HepG2 (cell line): ENCODE measurements around the gene HOXD12. TPM values are rescaled to one million over a fixed set of nuclear protein-coding genes. Genes with fewer than 3 reads are reported as not detected.
A peak's percentile ranks its signal among the peaks of the same experiment; 100 is the strongest.

Experiments
- FOXA1 ChIP-seq, 2 experiments: fragments of 450-650 bp in 1 of 2; sonication (generic) in 1 of 2; formaldehyde crosslinking in 1 of 2; IDR thresholded peaks; 2 replicates each; pipeline versions ENCODE4 v1.4.0 to v1.6.1; 2016 to 2020; ENCODE audit warnings: missing genetic modification reagents in 1 of 2
- FOXM1 ChIP-seq: sonication (generic); formaldehyde crosslinking; IDR thresholded peaks from 2 replicates; pipeline ENCODE4 v1.5.0; 2020; ENCODE audit warnings: missing genetic modification reagents
- HDAC2 ChIP-seq: sonication (generic); formaldehyde crosslinking; IDR thresholded peaks from 2 replicates; pipeline ENCODE4 v1.4.0; 2020; ENCODE audit warnings: missing genetic modification reagents
- MTF2 ChIP-seq: sonication (generic); formaldehyde crosslinking; IDR thresholded peaks from 2 replicates; pipeline ENCODE4 v1.5.0; 2020; ENCODE audit warnings: missing genetic modification reagents, borderline replicate concordance
- NFATC3 ChIP-seq: sonication (generic); formaldehyde crosslinking; IDR thresholded peaks from 2 replicates; pipeline ENCODE4 v1.5.1; 2020; ENCODE audit warnings: mild to moderate bottlenecking, missing genetic modification reagents
- NKX3-1 ChIP-seq: sonication (generic); formaldehyde crosslinking; IDR thresholded peaks from 2 replicates; pipeline ENCODE4 v1.5.0; 2020; ENCODE audit warnings: missing genetic modification reagents
- PATZ1 ChIP-seq: sonication (generic); formaldehyde crosslinking; IDR thresholded peaks from 2 replicates; pipeline ENCODE4 v1.4.0; 2020; ENCODE audit warnings: missing genetic modification reagents
- RAD51 ChIP-seq: fragments of 450-650 bp; IDR thresholded peaks from 2 replicates; pipeline ENCODE4 v1.6.1; 2016; ENCODE audit warnings: borderline replicate concordance
- SAP130 ChIP-seq: IDR thresholded peaks from 2 replicates; pipeline ENCODE4 v1.6.1; 2016; ENCODE audit warnings: low read depth
- TBL1XR1 ChIP-seq: fragments of 150-350 bp; IDR thresholded peaks from 2 replicates; pipeline ENCODE4 v1.6.1; 2014; ENCODE audit warnings: borderline replicate concordance, low read length; ENCODE audit not compliant: partially characterized antibody
- WIZ ChIP-seq: sonication (generic); formaldehyde crosslinking; IDR thresholded peaks from 2 replicates; pipeline ENCODE4 v1.5.1; 2020; ENCODE audit warnings: mild to moderate bottlenecking, missing genetic modification reagents
- ZBTB1 ChIP-seq: sonication (generic); formaldehyde crosslinking; IDR thresholded peaks from 2 replicates; pipeline ENCODE4 v1.4.0; 2020; ENCODE audit warnings: missing genetic modification reagents, borderline replicate concordance
- ZGPAT ChIP-seq: IDR thresholded peaks from 2 replicates; pipeline ENCODE4 v1.6.1; 2016; ENCODE audit warnings: mild to moderate bottlenecking
- ZKSCAN5 ChIP-seq: sonication (generic); formaldehyde crosslinking; IDR thresholded peaks from 2 replicates; pipeline ENCODE4 v1.5.1; 2020; ENCODE audit warnings: mild to moderate bottlenecking, missing genetic modification reagents
- ZMYM4 ChIP-seq: sonication (generic); formaldehyde crosslinking; IDR thresholded peaks from 2 replicates; pipeline ENCODE4 v1.8.1; 2023; ENCODE audit warnings: mild to moderate bottlenecking, missing genetic modification reagents
- ZNF17 ChIP-seq: sonication (generic); formaldehyde crosslinking; IDR thresholded peaks from 2 replicates; pipeline ENCODE4 v1.5.0; 2020; ENCODE audit warnings: mild to moderate bottlenecking, missing genetic modification reagents
- ZNF260 ChIP-seq: sonication (generic); formaldehyde crosslinking; IDR thresholded peaks from 2 replicates; pipeline ENCODE4 v1.4.0; 2020; ENCODE audit warnings: missing genetic modification reagents, low read depth, mild to moderate bottlenecking, borderline replicate concordance
- ZNF317 ChIP-seq: sonication (generic); formaldehyde crosslinking; IDR thresholded peaks from 2 replicates; pipeline ENCODE4 v1.5.0; 2020; ENCODE audit warnings: mild to moderate bottlenecking, missing genetic modification reagents
- ZNF333 ChIP-seq: sonication (generic); formaldehyde crosslinking; IDR thresholded peaks from 2 replicates; pipeline ENCODE4 v1.4.0; 2020; ENCODE audit warnings: mild to moderate bottlenecking, missing genetic modification reagents, borderline replicate concordance
- ZNF598 ChIP-seq: sonication (generic); formaldehyde crosslinking; IDR thresholded peaks from 2 replicates; pipeline ENCODE4 v1.5.1; 2020; ENCODE audit warnings: mild to moderate bottlenecking, missing genetic modification reagents, borderline replicate concordance
- ZNF629 ChIP-seq: sonication (generic); formaldehyde crosslinking; conservative IDR thresholded peaks from 2 replicates; pipeline ENCODE4 v1.5.0; 2020; ENCODE audit warnings: missing genetic modification reagents
- ZNF703 ChIP-seq: sonication (generic); formaldehyde crosslinking; IDR thresholded peaks from 2 replicates; pipeline ENCODE4 v1.5.1; 2020; ENCODE audit warnings: missing genetic modification reagents, mild to moderate bottlenecking, moderate library complexity, borderline replicate concordance
- ZNF749 ChIP-seq: sonication (generic); formaldehyde crosslinking; IDR thresholded peaks from 2 replicates; pipeline ENCODE4 v1.8.0; 2022; ENCODE audit warnings: mild to moderate bottlenecking, missing genetic modification reagents, moderate library complexity, borderline replicate concordance
- ZNF891 ChIP-seq: sonication (generic); formaldehyde crosslinking; IDR thresholded peaks from 2 replicates; pipeline ENCODE4 v1.5.0; 2020; ENCODE audit warnings: mild to moderate bottlenecking, missing genetic modification reagents
- polyA plus RNA-seq, 8 experiments: library from polyadenylated mRNA; depleted of rRNA in 3 of 8; stranded (reverse) in 7 of 8; unstranded in 1 of 8; fragments of >200 nt; fragmentation: Illumina TruSeq in 4 of 8; extraction: Trizol in 4 of 8; gene quantifications; 2 replicates each; pipeline versions ENCODE4 v1.2.1 to v1.2.3, GENCODE V29; 2011 to 2016; ENCODE audit warnings: low read depth in 4 of 8, missing spikeins in 1 of 8, mixed read lengths in 1 of 8; ENCODE audit not compliant: insufficient read depth in 1 of 8
- total RNA-seq, 5 experiments: library from RNA; depleted of rRNA; stranded (reverse); fragments of >200 nt; fragmentation: Illumina TruSeq; extraction: Trizol; gene quantifications; 2 replicates each; pipeline ENCODE4 v1.2.3, GENCODE V29; 2016; ENCODE audit warnings: low read depth in 1 of 5
- TF ChIP-seq, protein P1 (sequence below): IDR thresholded peaks from 2 replicates; pipeline ENCODE4 v1.6.1; 2016; ENCODE audit warnings: missing compliant biosample characterization, missing genetic modification reagents, borderline replicate concordance
- TF ChIP-seq, protein P2 (sequence below): sonication (generic); formaldehyde crosslinking; IDR thresholded peaks from 2 replicates; pipeline ENCODE4 v1.4.0; 2020; ENCODE audit warnings: mild to moderate bottlenecking, missing genetic modification reagents

The HOXD12 gene
- total and polyA plus RNA-seq, 2 of the 13 experiments (the other 11 are each of a cell fraction or from before 2014, with no cell fraction given), result not detected

- TF ChIP-seq, protein P1, sequence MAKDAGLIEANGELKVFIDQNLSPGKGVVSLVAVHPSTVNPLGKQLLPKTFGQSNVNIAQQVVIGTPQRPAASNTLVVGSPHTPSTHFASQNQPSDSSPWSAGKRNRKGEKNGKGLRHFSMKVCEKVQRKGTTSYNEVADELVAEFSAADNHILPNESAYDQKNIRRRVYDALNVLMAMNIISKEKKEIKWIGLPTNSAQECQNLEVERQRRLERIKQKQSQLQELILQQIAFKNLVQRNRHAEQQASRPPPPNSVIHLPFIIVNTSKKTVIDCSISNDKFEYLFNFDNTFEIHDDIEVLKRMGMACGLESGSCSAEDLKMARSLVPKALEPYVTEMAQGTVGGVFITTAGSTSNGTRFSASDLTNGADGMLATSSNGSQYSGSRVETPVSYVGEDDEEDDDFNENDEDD (CRISPR knock-in tag), result peak; percentile 35; the same call in 1 of the 2 replicates
- TF ChIP-seq NFATC3 (CRISPR knock-in tag) (no peak), WIZ (CRISPR knock-in tag) (no peak), ZNF333 (CRISPR knock-in tag) (no peak), ZMYM4 (CRISPR knock-in tag) (peak; percentile 35; the same call in 1 of the 2 replicates), ZNF17 (CRISPR knock-in tag) (no peak), ZBTB1 (CRISPR knock-in tag) (no peak), ZNF260 (CRISPR knock-in tag) (no peak), ZNF629 (CRISPR knock-in tag) (no peak), ZNF749 (CRISPR knock-in tag) (no peak), ZNF703 (no peak), RAD51 (no peak), NKX3-1 (CRISPR knock-in tag) (no peak), FOXM1 (no peak), FOXA1 (IDR thresholded peaks at IDR 0.05) (no peak), FOXA1 (CRISPR knock-in tag; IDR thresholded peaks at IDR 0.05) (peak; percentile 81), MTF2 (peak; percentile 95; the same call in 1 of the 2 replicates), ZNF317 (no peak), HDAC2 (CRISPR knock-in tag) (no peak), ZNF598 (CRISPR knock-in tag) (0 out of 2 replicates have a peak, but pooled peaks have one; percentile 72), ZNF891 (CRISPR knock-in tag) (peak; percentile 84), SAP130 (CRISPR knock-in tag) (no peak), TBL1XR1 (no peak), ZGPAT (CRISPR knock-in tag) (peak; percentile 59; the same call in 1 of the 2 replicates), ZKSCAN5 (CRISPR knock-in tag) (no peak), PATZ1 (CRISPR knock-in tag) (peak; percentile 45; the same call in 1 of the 2 replicates)
- TF ChIP-seq, protein P2, sequence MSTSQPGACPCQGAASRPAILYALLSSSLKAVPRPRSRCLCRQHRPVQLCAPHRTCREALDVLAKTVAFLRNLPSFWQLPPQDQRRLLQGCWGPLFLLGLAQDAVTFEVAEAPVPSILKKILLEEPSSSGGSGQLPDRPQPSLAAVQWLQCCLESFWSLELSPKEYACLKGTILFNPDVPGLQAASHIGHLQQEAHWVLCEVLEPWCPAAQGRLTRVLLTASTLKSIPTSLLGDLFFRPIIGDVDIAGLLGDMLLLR, result peak; percentile 61; the same call in 1 of the 2 replicates
Measured at GRCh38 chr2:176096986-176097819, 2.4 kb upstream of the HOXD12 start (continued).
